AML-193 (cell line): ENCODE measurements around the gene AHDC1.
"Not testable (repeated sequence)": the region's sequence is repeated elsewhere in the genome, so short reads cannot be mapped to it uniquely, and the experiment has no call there.

ENCODE experiments used
- DNase-seq, 2 experiments: peaks; one replicate each; lab custom pipeline; 2025; lab: John Stamatoyannopoulos, UW

Gene AHDC1

DNA sequence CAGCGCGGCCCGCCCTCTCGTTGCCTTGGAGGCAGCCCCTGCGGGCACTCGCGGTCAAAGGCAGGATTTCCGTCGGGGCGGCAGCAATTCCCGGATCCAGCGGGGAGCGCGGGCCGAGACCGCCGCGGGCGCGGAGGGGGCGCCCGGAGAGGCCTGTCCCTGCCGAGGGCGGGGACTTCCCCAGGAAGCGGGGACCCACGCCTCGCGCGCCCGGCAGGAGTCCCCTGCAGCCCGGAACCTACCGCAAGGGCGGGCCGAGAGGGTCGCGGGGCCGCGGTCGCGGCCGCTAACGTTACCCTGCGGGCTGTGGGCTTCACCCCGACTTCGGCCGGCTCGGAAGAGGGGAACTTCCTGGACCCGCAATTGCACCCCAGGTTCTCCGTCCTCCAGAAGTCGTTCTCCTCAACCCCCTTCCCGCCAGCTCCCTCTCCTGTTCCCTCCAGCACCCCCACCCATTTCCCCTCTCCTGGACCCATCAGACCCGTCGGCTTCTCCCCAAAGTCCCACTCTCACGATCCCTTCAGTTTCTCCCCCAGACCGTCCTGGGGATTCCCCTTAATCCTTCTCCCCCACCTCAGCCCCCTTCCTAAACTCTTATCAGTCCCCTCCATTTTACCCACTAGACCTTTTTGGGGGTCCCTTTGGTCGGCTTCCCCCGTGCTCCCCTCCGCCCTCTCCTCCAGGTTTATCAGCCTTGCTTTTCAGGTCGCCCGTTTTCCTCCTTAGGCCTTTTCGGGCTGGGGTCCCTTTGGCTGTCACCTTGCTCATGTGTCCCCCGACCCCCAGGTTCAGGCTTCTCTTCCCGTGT is 30.4 kb upstream of the AHDC1 start:
- peak in 1 of 2 experiments; percentile 33 for DNase-seq

DNA sequence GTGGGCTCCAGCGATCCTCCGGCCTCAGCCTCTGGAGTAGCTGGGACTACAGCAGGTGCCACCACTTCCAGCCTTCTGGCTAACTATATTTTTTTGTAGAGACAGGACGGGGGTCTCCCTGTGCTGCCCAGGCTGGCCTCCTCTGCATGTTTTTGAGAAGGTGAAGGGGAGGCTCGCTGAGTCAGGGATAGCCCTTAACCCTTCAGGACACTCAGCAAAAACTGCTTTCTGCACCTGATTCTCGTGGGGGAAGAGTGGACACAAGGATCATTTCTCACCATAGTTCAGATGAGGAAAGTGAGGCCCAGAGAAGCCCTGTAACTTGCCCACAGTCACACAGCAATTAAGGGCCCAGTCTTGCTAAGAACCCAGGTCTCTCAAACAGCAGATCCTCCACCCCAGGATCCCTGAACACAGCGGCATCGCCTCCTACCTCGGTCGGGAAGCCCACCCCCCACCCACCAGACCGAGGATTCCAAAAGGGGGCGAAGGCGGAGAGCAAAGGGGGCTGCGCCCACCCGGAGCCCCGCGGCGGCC is 29.8 kb upstream of the AHDC1 start:
- no peak for DNase-seq

- DNase-seq: no peak
Measured at GRCh38 chr1:27633298-27633610, 29.3 kb upstream of the AHDC1 start.

- peak; percentile 27 to 56 for DNase-seq
Measured at GRCh38 chr1:27632387-27633297, 28.7 kb upstream of the AHDC1 start.

- DNase-seq: no peak
Measured at GRCh38 chr1:27630859-27631491, 27.0 kb upstream of the AHDC1 start.

GRCh38 chr1:27628712-27629111 is 24.8 kb upstream of the AHDC1 start:
- no peak for DNase-seq

GRCh38 chr1:27627733-27628132 is 23.8 kb upstream of the AHDC1 start:
- not testable (repeated sequence) for DNase-seq

- DNase-seq: no peak
Measured at GRCh38 chr1:27627061-27627460, 23.1 kb upstream of the AHDC1 start.

- peak; percentile 85 to 96 for DNase-seq
Measured at GRCh38 chr1:27626031-27626935, 22.3 kb upstream of the AHDC1 start.

GRCh38 chr1:27624467-27625178 is 20.7 kb upstream of the AHDC1 start:
- DNase-seq: no peak

DNA sequence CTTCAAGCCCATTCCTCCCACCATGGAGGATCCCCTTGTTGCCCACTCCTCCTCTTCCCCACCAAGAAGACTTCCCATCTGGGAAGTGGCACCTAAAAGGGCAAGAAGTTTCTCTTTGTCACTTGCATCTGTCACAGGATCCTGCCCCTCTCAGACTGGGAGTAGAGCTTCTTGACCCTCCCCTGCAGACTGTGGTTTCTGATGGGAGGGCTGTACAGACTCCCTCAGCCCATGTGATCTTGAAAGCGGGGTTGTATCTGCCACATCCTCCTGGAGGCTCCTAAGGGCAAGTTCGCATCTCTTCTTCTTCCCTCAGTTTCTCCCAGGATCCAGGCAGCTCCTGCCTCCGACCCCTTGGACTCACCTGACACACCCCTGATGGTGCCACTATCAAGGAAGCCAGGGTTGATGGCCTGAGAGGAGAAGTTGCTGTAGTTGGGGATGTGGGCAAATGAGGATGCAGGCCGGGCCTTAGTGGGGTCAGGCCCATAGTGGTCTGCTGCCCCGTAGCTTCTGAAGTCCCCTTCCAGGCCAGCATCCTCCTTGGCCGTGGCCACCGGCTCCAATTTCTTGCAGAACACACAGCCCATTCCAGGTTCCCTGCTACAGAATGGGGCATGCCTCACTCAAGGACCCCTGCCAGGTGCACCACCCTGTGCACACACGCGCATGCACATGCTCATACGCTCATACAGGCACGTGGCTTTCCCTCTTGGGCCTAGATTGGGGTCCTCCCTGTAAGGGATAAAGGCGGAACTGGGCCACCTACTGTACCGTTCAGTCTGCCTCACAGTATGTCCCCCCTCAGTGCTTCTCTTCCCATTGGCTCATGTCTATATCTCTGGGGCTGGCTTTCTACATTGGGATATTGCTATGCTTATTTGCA is 19.6 kb upstream of the AHDC1 start:
- DNase-seq: no peak

DNA sequence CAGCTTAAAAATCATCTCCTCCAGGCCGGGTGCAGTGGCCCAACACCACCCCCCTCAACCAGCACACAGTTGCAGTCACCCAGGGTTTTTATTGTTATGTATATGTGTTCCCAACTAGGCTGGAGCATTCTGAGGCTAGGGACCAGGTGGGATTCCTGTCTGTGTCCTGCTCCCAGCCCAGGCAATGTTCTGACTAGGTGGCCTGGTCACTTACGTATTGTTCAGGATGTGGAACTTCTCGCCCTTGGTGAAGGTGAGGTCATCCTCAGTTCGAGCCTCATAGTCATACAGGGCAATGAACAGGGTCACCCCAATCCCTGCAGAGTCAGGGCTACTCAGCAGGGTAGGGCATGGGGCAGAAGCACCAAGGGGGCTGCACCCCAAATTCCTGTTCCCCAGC is 18.9 kb upstream of the AHDC1 start:
- DNase-seq: no peak

DNA sequence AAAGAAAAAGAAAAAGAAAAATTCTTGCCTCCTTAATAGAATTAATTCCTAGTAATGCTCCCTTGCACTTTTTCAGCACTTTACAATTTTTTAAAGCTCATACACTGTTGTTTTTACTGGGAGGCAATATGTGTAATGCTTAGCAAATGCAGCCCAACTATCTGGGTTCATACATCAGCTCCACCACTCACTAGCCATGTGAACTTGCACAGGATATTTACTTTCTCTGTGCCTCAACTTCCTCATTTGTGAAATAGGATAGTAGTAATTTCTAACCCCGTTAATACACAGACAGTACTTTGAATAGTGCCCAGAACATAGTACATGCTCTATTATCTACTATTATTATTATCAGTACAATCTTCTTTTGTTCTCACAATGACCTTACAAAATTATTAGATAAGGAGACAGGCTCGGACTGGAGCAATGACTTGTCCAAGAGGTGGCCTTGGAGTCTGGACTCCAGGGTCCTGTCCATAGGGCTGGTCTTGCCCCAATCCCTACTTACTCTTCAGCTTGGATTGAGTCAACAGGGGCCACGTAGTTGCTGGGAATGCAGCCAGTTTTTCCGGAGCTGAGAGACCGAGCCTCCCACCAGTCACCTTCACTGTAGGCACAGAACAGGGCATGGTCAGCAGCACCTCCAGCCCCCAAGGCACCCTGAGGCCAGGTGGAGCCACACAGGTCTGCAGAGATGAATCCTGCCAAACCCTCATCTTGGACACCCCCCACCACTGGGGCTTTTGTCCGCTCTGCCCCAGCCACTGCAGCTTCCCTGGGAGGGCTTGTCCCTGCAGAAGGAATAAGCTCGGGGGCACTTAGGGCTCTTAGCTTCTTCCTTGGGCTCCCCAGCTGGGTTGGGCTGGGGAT is 17.3 kb upstream of the AHDC1 start:
- DNase-seq: peak; percentile 49 to 71

DNA sequence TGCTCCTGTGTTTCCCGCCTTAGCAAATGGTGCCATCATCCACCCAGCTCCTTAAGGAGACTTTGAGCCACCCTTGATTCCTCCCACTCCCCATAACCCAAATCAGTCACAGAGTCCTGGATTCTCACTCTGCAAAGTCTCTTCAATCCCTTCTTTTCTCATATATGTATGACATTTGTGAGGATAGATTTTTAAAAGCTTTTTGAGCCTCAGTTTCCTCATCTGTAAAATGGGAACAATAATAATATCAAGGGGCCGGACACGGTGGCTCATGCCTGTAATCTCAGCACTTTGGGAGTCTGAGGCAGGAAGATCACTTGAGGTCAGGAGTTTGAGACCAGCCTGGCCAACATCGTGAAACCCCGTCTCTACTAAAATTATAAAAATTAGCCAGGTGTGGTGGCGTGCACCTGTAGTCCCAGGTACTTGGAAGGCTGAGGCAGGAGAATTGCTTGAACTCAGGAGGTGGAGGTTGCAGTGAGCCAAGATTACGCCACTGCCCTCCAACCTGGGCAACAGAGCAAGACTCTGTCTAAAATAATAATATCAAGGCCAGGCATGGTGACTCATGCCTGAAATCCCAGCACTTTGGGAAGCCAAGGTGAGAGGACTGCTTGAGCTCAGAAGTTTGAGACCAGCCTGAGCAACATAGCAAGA is 16.0 kb upstream of the AHDC1 start:
- not testable (repeated sequence) for DNase-seq

DNA sequence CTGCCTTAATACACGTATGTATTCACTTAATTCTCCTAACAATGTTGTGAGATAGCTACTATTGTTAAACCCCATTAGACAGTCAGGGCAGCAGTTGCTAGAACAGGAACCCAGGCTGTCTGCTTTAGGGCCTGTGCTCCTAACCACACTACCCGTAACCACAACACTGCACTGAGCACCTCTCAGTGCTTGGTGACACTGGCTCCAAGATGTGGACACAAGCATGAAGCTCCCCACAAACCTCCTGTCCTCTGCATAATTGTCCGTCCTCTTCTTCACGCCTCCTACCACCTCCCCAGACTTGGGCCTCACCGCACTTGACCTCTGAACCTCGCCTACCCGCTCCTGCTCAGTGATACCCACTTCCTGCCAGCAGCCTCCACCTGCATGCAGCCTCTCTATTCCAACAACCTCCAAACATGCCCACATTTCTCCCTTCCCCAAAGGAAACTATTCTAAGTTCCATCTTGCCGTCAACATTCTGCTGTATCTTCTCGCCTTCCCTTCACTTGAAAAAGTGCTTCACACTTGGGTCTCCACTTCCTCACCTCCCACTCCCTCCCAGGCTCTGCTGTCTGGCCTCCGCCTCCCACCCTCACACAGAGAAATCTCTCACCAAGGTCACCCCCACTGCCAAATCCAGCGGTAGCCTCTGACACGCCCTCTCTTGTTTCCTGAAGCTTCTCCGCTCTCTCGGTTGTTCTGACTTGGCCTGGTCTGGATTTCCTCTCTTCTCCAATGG is 14.6 kb upstream of the AHDC1 start:
- DNase-seq: peak; percentile 95 to 97

GRCh38 chr1:27617420-27617819 is 13.5 kb upstream of the AHDC1 start:
- no peak for DNase-seq

- no peak for DNase-seq
Measured at GRCh38 chr1:27616441-27616840, 12.5 kb upstream of the AHDC1 start.
